ENCODE results near the gene POLD1. TPM values are rescaled to one million over a fixed set of nuclear protein-coding genes. Genes with fewer than 3 reads are reported as not detected.

POLD1 gene
- total RNA-seq, 4 donors from 2014 or later, result 10.8 to 28.2 (median 15.5) TPM

GRCh38 chr19:50444059-50444458 is 59.9 kb downstream of the POLD1 start:
- 79% methylated on average over 1 of the region's 1 CpG for WGBS, 2 donors
- no peak for TF ChIP-seq EP300 (IDR thresholded peaks at IDR 0.05)
- no peak for TF ChIP-seq POLR2A (IDR thresholded peaks at IDR 0.05)
- TF ChIP-seq, protein P1, sequence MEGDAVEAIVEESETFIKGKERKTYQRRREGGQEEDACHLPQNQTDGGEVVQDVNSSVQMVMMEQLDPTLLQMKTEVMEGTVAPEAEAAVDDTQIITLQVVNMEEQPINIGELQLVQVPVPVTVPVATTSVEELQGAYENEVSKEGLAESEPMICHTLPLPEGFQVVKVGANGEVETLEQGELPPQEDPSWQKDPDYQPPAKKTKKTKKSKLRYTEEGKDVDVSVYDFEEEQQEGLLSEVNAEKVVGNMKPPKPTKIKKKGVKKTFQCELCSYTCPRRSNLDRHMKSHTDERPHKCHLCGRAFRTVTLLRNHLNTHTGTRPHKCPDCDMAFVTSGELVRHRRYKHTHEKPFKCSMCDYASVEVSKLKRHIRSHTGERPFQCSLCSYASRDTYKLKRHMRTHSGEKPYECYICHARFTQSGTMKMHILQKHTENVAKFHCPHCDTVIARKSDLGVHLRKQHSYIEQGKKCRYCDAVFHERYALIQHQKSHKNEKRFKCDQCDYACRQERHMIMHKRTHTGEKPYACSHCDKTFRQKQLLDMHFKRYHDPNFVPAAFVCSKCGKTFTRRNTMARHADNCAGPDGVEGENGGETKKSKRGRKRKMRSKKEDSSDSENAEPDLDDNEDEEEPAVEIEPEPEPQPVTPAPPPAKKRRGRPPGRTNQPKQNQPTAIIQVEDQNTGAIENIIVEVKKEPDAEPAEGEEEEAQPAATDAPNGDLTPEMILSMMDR (IDR thresholded peaks at IDR 0.05), result no peak
- Histone ChIP-seq H3K9me3 (peaks cover 0 to 16% (median 0%) of the 10 kb centered on the region in 4 donors), H3K4me3 (no peak overlapping the region), H3K27me3 (peaks cover 0 to 6% of the 10 kb centered on the region in 2 donors), H3K27ac (no peak overlapping the region), H3K4me1 (no peaks in the 10 kb centered on the region), H3K36me3 (no peaks in the 10 kb centered on the region)
- DNase-seq (ENCODE audit: low spot score in 2 of 2), result no peak

- H3K4me1 ChIP-seq, result no peaks in the 10 kb centered on the region
- no peak for DNase-seq (ENCODE audit: low spot score in 2 of 2)
- H3K4me3 ChIP-seq, result no peak overlapping the region
- no peak for TF ChIP-seq EP300 (IDR thresholded peaks at IDR 0.05)
- TF ChIP-seq, protein P1 (IDR thresholded peaks at IDR 0.05), result no peak
- no peak for TF ChIP-seq POLR2A (IDR thresholded peaks at IDR 0.05)
- H3K27ac ChIP-seq, result no peak overlapping the region
- H3K36me3 ChIP-seq, result no peaks in the 10 kb centered on the region
- peaks cover 0 to 16% (median 0%) of the 10 kb centered on the region in 4 donors for H3K9me3 ChIP-seq
- WGBS, 2 donors, result 79 to 85% methylated on average over 5 of the region's 5 CpGs
- peaks cover 0 to 13% of the 10 kb centered on the region in 2 donors for H3K27me3 ChIP-seq
These were observed 62.9 kb downstream of the POLD1 start for GRCh38 chr19:50447053-50447452.

- H3K4me1 ChIP-seq, result no peaks in the 10 kb centered on the region
- 91 to 96% methylated on average over 10 of the region's 10 CpGs for WGBS, 2 donors
- H3K36me3 ChIP-seq, result no peaks in the 10 kb centered on the region
- DNase-seq (ENCODE audit: low spot score in 2 of 2), result no peak
- TF ChIP-seq POLR2A (IDR thresholded peaks at IDR 0.05) (no peak), EP300 (IDR thresholded peaks at IDR 0.05) (no peak)
- TF ChIP-seq, protein P1 (IDR thresholded peaks at IDR 0.05), result no peak
- peaks cover 0 to 14% of the 10 kb centered on the region in 2 donors for H3K27me3 ChIP-seq
- H3K4me3 ChIP-seq, result no peak overlapping the region
- H3K9me3 ChIP-seq, result peaks cover 0 to 16% (median 0%) of the 10 kb centered on the region in 4 donors
- H3K27ac ChIP-seq, result no peak overlapping the region
These were observed 63.6 kb downstream of the POLD1 start for GRCh38 chr19:50447750-50448149.

GRCh38 chr19:50449236-50449899 is 65.2 kb downstream of the POLD1 start:
- no peaks in the 10 kb centered on the region for H3K36me3 ChIP-seq
- peaks cover 0 to 16% (median 0%) of the 10 kb centered on the region in 4 donors for H3K9me3 ChIP-seq
- H3K4me3 ChIP-seq, result no peak overlapping the region
- TF ChIP-seq, protein P1 (IDR thresholded peaks at IDR 0.05), result no peak
- no peak for TF ChIP-seq POLR2A (IDR thresholded peaks at IDR 0.05)
- no peaks in the 10 kb centered on the region for H3K4me1 ChIP-seq
- H3K27me3 ChIP-seq, result peaks cover 0 to 19% of the 10 kb centered on the region in 2 donors
- WGBS, 2 donors, result 76 to 82% methylated on average over 13 to 14 of the region's 14 CpGs
- DNase-seq (ENCODE audit: low spot score in 2 of 2), result no peak
- H3K27ac ChIP-seq, result no peak overlapping the region

- H3K4me1 ChIP-seq, result no peaks in the 10 kb centered on the region
- no peak overlapping the region for H3K27ac ChIP-seq
- DNase-seq (ENCODE audit: low spot score in 2 of 2), result no peak
- peaks cover 0 to 16% (median 0%) of the 10 kb centered on the region in 4 donors for H3K9me3 ChIP-seq
- no peak overlapping the region for H3K4me3 ChIP-seq
- WGBS, 2 donors, result 54 to 60% methylated on average over 26 to 30 of the region's 30 CpGs
- peaks cover 0 to 19% of the 10 kb centered on the region in 2 donors for H3K27me3 ChIP-seq
- no peaks in the 10 kb centered on the region for H3K36me3 ChIP-seq
- no peak for TF ChIP-seq POLR2A (IDR thresholded peaks at IDR 0.05)
- TF ChIP-seq, protein P1 (IDR thresholded peaks at IDR 0.05), result no peak
- TF ChIP-seq EP300 (IDR thresholded peaks at IDR 0.05), result no peak
These were observed 66.4 kb downstream of the POLD1 start for GRCh38 chr19:50450369-50451222.

Measured in tibial nerve (tissue), 4 donors.